Coronary artery (tissue), 2 donors: ENCODE data around the gene KRT4.

Source experiments
- DNase-seq: peaks from one replicate; pipeline ENCODE4 v3.0.0-alpha.2; 2017; ENCODE audit warnings: low spot score
- H3K27ac ChIP-seq, 2 donors: fragments of 200-600 bp; sonication (generic); one replicate each; pipeline ENCODE4 v1.5.1; 2016 to 2019
- H3K4me3 ChIP-seq: fragments of 200-600 bp; sonication (generic); 2 replicates; pipeline ENCODE4 v1.5.1; 2016; ENCODE audit warnings: mild to moderate bottlenecking, moderate library complexity
- TF ChIP-seq, protein P1 (sequence below): fragments of 200-600 bp; sonication (generic); IDR thresholded peaks from one replicate; pipeline ENCODE4 v1.5.1; 2019; ENCODE audit warnings: antibody characterized with exemption

KRT4 gene

DNA sequence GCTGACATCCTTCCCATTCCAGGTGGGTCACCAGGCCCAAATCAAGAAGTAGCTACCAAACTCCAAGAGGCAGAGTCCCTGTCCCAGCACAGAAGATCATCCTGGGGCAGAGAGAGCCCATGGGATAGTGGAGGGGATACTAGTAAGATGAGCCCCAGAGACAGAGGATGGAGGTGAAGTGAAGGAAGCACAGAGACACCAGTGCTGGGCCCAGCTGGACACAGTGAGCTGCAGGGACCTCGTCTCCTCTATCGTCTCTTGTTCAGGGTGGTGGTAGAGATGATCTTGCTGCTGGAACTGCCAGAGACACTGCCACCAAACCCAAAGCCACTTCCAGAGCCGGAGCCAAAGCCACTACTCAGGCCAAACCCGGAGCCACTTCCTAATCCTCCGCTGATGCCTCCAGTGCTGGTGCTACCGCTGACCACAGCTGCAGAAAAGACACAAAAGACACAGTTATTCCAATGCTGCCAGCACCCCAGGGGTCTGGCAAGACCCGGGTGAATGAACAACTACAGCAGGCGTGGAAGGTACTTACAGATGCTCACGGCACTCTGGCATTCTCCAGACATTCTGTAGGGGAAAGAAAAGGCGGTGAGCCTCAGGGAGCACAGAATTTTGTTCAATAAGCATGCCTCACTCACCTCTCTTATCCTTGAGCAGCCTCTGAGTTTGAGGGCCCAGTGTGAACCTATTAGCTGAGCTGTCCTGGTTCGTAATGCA is 6.9 kb downstream of the KRT4 start:
- TF ChIP-seq, protein P1, sequence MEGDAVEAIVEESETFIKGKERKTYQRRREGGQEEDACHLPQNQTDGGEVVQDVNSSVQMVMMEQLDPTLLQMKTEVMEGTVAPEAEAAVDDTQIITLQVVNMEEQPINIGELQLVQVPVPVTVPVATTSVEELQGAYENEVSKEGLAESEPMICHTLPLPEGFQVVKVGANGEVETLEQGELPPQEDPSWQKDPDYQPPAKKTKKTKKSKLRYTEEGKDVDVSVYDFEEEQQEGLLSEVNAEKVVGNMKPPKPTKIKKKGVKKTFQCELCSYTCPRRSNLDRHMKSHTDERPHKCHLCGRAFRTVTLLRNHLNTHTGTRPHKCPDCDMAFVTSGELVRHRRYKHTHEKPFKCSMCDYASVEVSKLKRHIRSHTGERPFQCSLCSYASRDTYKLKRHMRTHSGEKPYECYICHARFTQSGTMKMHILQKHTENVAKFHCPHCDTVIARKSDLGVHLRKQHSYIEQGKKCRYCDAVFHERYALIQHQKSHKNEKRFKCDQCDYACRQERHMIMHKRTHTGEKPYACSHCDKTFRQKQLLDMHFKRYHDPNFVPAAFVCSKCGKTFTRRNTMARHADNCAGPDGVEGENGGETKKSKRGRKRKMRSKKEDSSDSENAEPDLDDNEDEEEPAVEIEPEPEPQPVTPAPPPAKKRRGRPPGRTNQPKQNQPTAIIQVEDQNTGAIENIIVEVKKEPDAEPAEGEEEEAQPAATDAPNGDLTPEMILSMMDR, result no peak
- no peak for DNase-seq

DNA sequence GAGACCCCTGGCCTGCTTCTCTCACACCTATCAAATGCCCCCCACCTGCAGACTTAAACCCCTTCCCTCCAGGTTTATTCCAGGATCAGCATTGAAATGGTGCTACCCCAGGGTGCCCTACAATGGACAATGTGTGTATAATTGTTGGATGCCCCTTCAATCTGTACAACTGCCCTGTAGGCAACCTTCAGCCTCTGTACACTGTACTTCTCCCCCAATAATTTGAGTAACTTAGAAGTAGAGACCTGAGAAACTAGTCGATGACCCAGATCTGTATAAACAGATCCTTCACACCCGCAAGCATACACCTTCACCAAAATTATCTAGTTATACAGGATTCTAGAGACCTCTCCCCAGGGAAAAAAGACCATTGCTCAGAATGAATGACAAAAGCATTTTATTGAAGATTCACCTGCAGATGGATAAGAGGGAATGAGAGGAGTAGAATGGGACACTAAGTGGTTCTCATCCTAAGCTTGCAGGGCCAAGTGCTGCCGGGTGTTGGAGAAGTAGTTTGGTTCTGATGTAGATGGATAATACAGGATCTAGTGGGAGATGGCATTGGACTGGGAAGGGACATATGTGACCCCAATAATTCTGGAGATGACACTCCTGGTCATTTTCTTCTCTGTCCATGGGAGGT is 7.6 kb downstream of the KRT4 start:
- no peak overlapping the region for H3K27ac ChIP-seq
- TF ChIP-seq, protein P1, result no peak
- no peak overlapping the region for H3K4me3 ChIP-seq
- DNase-seq, result no peak

More for the DNA sequence above, 6.9 kb downstream of the KRT4 start:
- Histone ChIP-seq H3K27ac (no peak overlapping the region), H3K4me3 (no peak overlapping the region)

DNA sequence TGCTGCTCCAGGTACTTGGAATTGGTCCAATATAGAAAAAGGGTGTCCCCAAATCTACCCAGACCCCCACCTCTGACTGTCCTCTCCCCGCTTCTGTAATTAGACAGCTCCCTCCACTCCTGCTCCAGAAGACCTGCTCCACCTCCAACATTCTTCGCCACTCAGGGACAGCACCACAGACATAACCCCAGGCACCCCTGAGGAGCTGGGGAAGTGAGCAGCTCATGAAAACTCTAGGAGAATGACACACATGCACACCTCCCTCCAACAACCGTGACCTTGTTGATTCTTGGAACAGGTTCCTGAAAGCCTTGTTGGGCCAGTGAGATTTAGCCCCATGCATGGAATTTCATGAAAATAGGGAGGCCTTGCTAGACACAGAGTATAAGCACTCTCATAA is 8.2 kb downstream of the KRT4 start:
- TF ChIP-seq, protein P1, result no peak
- Histone ChIP-seq H3K27ac (no peak overlapping the region), H3K4me3 (no peak overlapping the region)
- DNase-seq, result no peak

DNA sequence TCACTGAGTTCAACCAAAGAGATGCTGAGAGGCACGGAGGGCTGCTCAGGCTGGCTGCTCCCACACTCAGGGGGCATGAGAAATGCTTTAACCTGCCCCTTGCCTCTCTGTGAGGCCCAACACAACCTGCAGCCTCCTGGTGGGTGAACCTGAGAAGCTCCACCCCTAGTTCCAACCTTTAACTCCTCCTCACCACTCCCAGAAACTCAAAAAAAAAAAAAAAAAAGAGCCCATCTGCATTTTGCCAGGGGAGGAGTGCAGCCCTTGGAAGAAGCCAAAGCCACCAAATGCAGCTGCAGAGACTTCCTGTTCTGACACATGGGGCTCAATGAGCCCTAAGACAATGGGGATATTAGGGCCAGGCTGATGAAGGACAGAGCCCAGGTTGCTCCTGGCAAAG is 8.9 kb downstream of the KRT4 start:
- TF ChIP-seq, protein P1, result no peak
- no peak for DNase-seq
- no peak overlapping the region for H3K27ac ChIP-seq
- no peak overlapping the region for H3K4me3 ChIP-seq

DNA sequence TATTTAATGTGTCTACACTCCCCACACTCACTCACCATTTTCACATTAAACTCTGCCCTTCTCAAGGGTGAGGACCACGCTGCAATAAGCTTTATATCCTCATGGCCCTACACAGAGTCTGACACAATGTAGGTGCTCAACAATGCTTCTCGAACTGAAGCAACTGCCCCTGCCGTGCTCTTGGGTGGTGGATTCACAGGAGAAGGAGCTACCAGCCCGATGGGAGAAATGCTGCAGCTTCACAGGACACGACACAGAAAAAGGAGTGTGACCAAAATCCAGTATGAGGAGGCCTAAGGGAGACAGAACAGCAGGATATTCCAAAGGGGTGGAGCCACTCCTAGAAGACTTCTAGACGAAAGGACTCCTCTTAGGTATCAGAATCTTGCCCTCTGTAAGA is 11.5 kb downstream of the KRT4 start:
- Histone ChIP-seq H3K4me3 (no peak overlapping the region), H3K27ac (no peak overlapping the region)
- no peak for DNase-seq
- TF ChIP-seq, protein P1, result no peak

DNA sequence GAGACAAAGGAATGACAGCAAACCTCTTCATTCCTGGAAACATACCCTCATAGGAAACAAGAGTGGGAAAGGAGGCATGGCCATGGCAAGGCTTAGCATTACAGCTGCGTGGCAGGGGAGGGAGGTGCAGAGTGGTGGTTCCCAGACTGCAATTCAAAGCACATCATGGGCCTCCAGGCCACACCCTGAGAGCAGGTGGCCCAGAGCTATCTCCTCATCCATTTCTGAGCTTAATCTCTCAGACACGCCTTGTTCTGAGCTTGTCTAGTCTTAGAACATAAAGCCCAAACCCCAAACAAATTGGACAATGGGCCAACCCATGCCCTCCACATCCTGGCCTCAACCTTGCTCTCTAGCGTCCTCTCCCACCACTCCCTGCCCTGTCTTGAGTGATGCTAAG is 12.1 kb downstream of the KRT4 start:
- Histone ChIP-seq H3K4me3 (no peak overlapping the region), H3K27ac (no peak overlapping the region)
- DNase-seq, result no peak
- TF ChIP-seq, protein P1, result no peak

DNA sequence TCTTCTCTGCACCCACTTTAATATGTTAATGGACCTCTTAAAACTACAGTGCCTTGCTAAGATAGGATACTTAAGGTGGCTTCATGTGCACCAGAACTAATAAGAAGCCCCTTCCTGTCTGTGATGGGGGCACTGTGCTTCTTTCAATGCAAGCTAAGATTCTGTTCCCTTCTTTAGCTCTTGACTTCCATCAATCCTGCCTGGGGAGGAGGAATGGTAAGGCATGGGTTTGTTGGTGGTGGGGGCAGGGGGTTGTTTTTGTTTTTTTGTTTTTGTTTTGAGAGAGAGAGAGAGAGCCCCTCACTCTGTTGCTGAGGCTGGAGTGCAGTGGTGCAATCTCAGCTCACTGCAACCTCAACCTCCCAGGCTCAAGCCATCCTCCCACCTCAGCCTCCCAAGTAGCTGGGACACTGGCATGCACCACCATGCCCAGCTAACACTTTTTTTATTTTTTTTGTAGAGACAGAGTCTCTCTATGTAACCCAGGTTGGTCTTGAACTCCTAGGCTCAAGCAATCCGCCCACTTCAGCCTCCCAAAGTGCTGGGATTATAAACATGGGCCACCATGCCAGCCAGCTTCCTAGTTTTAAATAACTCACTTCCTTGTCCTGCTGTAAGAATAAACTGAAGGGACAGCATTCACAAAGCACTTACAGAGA is 13.5 kb downstream of the KRT4 start:
- DNase-seq, result no peak
- TF ChIP-seq, protein P1, result no peak
- H3K27ac ChIP-seq, result no peak overlapping the region
- H3K4me3 ChIP-seq, result no peak overlapping the region
